HepG2 (cell line): Measurements from ENCODE around the gene EFCAB13. TPM values are rescaled to one million over a fixed set of nuclear protein-coding genes. Genes with fewer than 3 reads are reported as not detected.

Experiments
- ATAC-seq: fragments of 200-7000 bp; cut with Tn5 transposase; 3 replicates; pipeline ENCODE4 v1.9.1; 2020; ENCODE audit warnings: mild to moderate bottlenecking, moderate library complexity
- BruUV-seq: library from RNA; stranded (reverse); fragments of 400-500 nt; replicated peaks from 2 replicates; lab custom pipeline; 2021; lab: Mats Ljungman, UMichigan
- CTCF ChIA-PET: fragments of 300-600 bp; formaldehyde crosslinking; extraction: SDS; loops from one replicate; lab custom pipeline; 2021; ENCODE audit warnings: low total read pairs, inconsistent platforms, low intra/inter-chr PET ratio; lab: Yijun Ruan, JAX
- POLR2A ChIA-PET: fragments of 350-600 bp; sonication (Branson Sonifier 250); formaldehyde crosslinking; loops from one replicate; lab custom pipeline; 2020; ENCODE audit warnings: antibody characterized with exemption, inconsistent platforms; lab: Yijun Ruan, JAX
- DNase-seq: peaks from one replicate; pipeline ENCODE4 v3.0.0-alpha.2; 2015; ENCODE audit warnings: low spot score
- FAIRE-seq: peaks from 3 replicates; lab custom pipeline; 2011; peaks lifted over from hg19 to GRCh38; lab: Jason Lieb, UNC
- H2AFZ ChIP-seq: one replicate; pipeline ENCODE4 v1.6.1; 2011; ENCODE audit warnings: low read length, inconsistent platforms
- H3K27ac ChIP-seq: fragments of 300-600 bp; 3 replicates; pipeline ENCODE4 v1.8.0; 2011; ENCODE audit warnings: mixed run types, mild to moderate bottlenecking, mixed read lengths, low read length, inconsistent platforms; ENCODE audit not compliant: insufficient read depth; ENCODE audit errors: extremely low read length
- H3K27me3 ChIP-seq, 2 experiments: fragments of 200-600 bp in 1 of 2; 2 replicates in 1 of 2; 3 replicates in 1 of 2; pipeline versions ENCODE4 v1.6.0 to v1.8.0; 2011; ENCODE audit warnings: low read length in 2 of 2, mild to moderate bottlenecking in 2 of 2, moderate library complexity in 2 of 2, inconsistent platforms in 1 of 2; ENCODE audit not compliant: insufficient read depth in 2 of 2, control insufficient read depth in 1 of 2
- H3K36me3 ChIP-seq, 2 experiments: fragments of 200-600 bp in 1 of 2; replicated peaks in 1 of 2; 2 replicates in 1 of 2; 3 replicates in 1 of 2; pipeline versions ENCODE4 v1.5.1 to v1.8.0; 2011; ENCODE audit warnings: low read length in 2 of 2, inconsistent platforms in 1 of 2; ENCODE audit not compliant: insufficient read depth in 2 of 2, control insufficient read depth in 1 of 2
- H3K4me1 ChIP-seq: 2 replicates; pipeline ENCODE4 v1.5.1; 2012; ENCODE audit warnings: low read length, inconsistent platforms; ENCODE audit not compliant: insufficient read depth
- H3K4me2 ChIP-seq: 2 replicates; pipeline ENCODE4 v1.6.0; 2011; ENCODE audit warnings: low read depth, low read length, inconsistent platforms
- H3K4me3 ChIP-seq, 3 experiments: fragments of 200-600 bp in 1 of 3; sonication (generic), shearing (Covaris generic) in 1 of 3; replicated peaks in 1 of 3; 2 replicates each; pipeline ENCODE4 v1.5.1; 2011 to 2016; ENCODE audit warnings: low read length in 3 of 3, inconsistent platforms in 2 of 3, low read depth in 2 of 3, mild to moderate bottlenecking in 2 of 3, control low read depth in 1 of 3, mixed read lengths in 1 of 3; ENCODE audit not compliant: insufficient read depth in 1 of 3
- H3K79me2 ChIP-seq: one replicate; pipeline ENCODE4 v1.6.1; 2011; ENCODE audit warnings: low read length, inconsistent platforms; ENCODE audit not compliant: insufficient read depth
- H3K9ac ChIP-seq: 2 replicates; pipeline ENCODE4 v1.6.0; 2011; ENCODE audit warnings: mild to moderate bottlenecking, low read depth, low read length, inconsistent platforms; ENCODE audit not compliant: insufficient read depth
- H3K9me3 ChIP-seq: 2 replicates; pipeline ENCODE4 v1.5.1; 2012; ENCODE audit warnings: mild to moderate bottlenecking, low read length
- H4K20me1 ChIP-seq: 2 replicates; pipeline ENCODE4 v1.6.0; 2011; ENCODE audit warnings: inconsistent platforms, mild to moderate bottlenecking, low read length, moderate library complexity; ENCODE audit not compliant: insufficient read depth
- ATF6 ChIP-seq: sonication (generic); formaldehyde crosslinking; conservative IDR thresholded peaks from 2 replicates; pipeline ENCODE4 v1.4.0; 2020; ENCODE audit warnings: missing genetic modification reagents
- BHLHE40 ChIP-seq: IDR thresholded peaks from 2 replicates; pipeline ENCODE4 v1.6.1; 2011; ENCODE audit warnings: low read length, improper control_type of control experiment
- EED ChIP-seq: sonication (generic); formaldehyde crosslinking; IDR thresholded peaks from 2 replicates; pipeline ENCODE4 v1.5.0; 2020; ENCODE audit warnings: mild to moderate bottlenecking, missing genetic modification reagents
- ETV5 ChIP-seq: IDR thresholded peaks from 2 replicates; pipeline ENCODE4 v1.6.1; 2018; ENCODE audit warnings: missing biosample characterization, missing genetic modification reagents, inconsistent platforms, borderline replicate concordance
- GLMP ChIP-seq: sonication (generic); formaldehyde crosslinking; IDR thresholded peaks from 2 replicates; pipeline ENCODE4 v1.9.0; 2021; ENCODE audit warnings: missing genetic modification reagents, mild to moderate bottlenecking, borderline replicate concordance
- JARID2 ChIP-seq: sonication (generic); formaldehyde crosslinking; IDR thresholded peaks from 2 replicates; pipeline ENCODE4 v1.8.1; 2023; ENCODE audit warnings: missing genetic modification reagents, inconsistent platforms; ENCODE audit not compliant: insufficient replicate concordance
- MAFF ChIP-seq: IDR thresholded peaks from 2 replicates; pipeline ENCODE4 v1.6.1; 2011; ENCODE audit warnings: low read depth, low read length, improper control_type of control experiment
- MAFK ChIP-seq, 2 experiments: IDR thresholded peaks in 1 of 2; conservative IDR thresholded peaks in 1 of 2; 2 replicates each; pipeline ENCODE4 v1.6.1; 2011; ENCODE audit warnings: improper control_type of control experiment in 2 of 2, low read length in 2 of 2
- NFATC3 ChIP-seq: sonication (generic); formaldehyde crosslinking; IDR thresholded peaks from 2 replicates; pipeline ENCODE4 v1.5.1; 2020; ENCODE audit warnings: mild to moderate bottlenecking, missing genetic modification reagents
- NPAS2 ChIP-seq: sonication (generic); formaldehyde crosslinking; IDR thresholded peaks from 2 replicates; pipeline ENCODE4 v1.8.0; 2022; ENCODE audit warnings: mild to moderate bottlenecking, missing genetic modification reagents, borderline replicate concordance
- PREB ChIP-seq: sonication (generic); formaldehyde crosslinking; IDR thresholded peaks from 2 replicates; pipeline ENCODE4 v1.4.0; 2020; ENCODE audit warnings: missing genetic modification reagents
- STAT5B ChIP-seq: sonication (generic); formaldehyde crosslinking; IDR thresholded peaks from 2 replicates; pipeline ENCODE4 v1.4.0; 2020; ENCODE audit warnings: missing genetic modification reagents
- TP53 ChIP-seq: sonication (generic); formaldehyde crosslinking; conservative IDR thresholded peaks from 2 replicates; pipeline ENCODE4 v1.4.0; 2020; ENCODE audit warnings: missing genetic modification reagents
- ZBTB3 ChIP-seq: sonication (generic); formaldehyde crosslinking; IDR thresholded peaks from 2 replicates; pipeline ENCODE4 v1.4.0; 2020; ENCODE audit warnings: low read depth, mild to moderate bottlenecking, moderate library complexity, missing genetic modification reagents, borderline replicate concordance
- ZEB1 ChIP-seq: IDR thresholded peaks from 2 replicates; pipeline ENCODE4 v1.6.1; 2012; ENCODE audit warnings: mild to moderate bottlenecking, low read depth, inconsistent platforms; ENCODE audit not compliant: insufficient replicate concordance
- ZFP36L2 ChIP-seq: sonication (generic); formaldehyde crosslinking; IDR thresholded peaks from 2 replicates; pipeline ENCODE4 v1.4.0; 2020; ENCODE audit warnings: missing genetic modification reagents
- ZNF292 ChIP-seq: sonication (generic); formaldehyde crosslinking; IDR thresholded peaks from 2 replicates; pipeline ENCODE4 v1.8.1; 2022; ENCODE audit warnings: mild to moderate bottlenecking, low read depth, missing genetic modification reagents, borderline replicate concordance
- ZNF597 ChIP-seq: sonication (generic); formaldehyde crosslinking; IDR thresholded peaks from 2 replicates; pipeline ENCODE4 v1.5.0; 2020; ENCODE audit warnings: missing genetic modification reagents
- ZNF839 ChIP-seq: sonication (generic); formaldehyde crosslinking; IDR thresholded peaks from 2 replicates; pipeline ENCODE4 v1.4.0; 2020; ENCODE audit warnings: missing genetic modification reagents, mild to moderate bottlenecking, borderline replicate concordance
- WGBS: methylation state at CpG from one replicate; pipeline ENCODE4 v1.1.6; 2017; ENCODE audit warnings: low lambda C conversion rate; 5-methylcytosine and 5-hydroxymethylcytosine counted together
- in situ Hi-C: cut with HindIII; loops from 2 replicates; pipeline ENCODE4 v1.10.0; 2017; ENCODE audit warnings: low pct_unique_long_range_greater_than_20kb; ENCODE audit not compliant: extremely low pct_ligation_motif_present
- intact Hi-C: fragments of 100-400 bp; cut with micrococcal nuclease; formaldehyde crosslinking; loops from one replicate; pipeline ENCODE4 v1.10.0; 2022; ENCODE audit not compliant: unreplicated experiment
- polyA plus RNA-seq, 8 experiments: library from polyadenylated mRNA; depleted of rRNA in 3 of 8; stranded (reverse) in 7 of 8; unstranded in 1 of 8; fragments of >200 nt; fragmentation: Illumina TruSeq in 4 of 8; extraction: Trizol in 4 of 8; gene quantifications; 2 replicates each; pipeline versions ENCODE4 v1.2.1 to v1.2.3, GENCODE V29; 2011 to 2016; ENCODE audit warnings: low read depth in 4 of 8, missing spikeins in 1 of 8, mixed read lengths in 1 of 8; ENCODE audit not compliant: insufficient read depth in 1 of 8
- total RNA-seq, 5 experiments: library from RNA; depleted of rRNA; stranded (reverse); fragments of >200 nt; fragmentation: Illumina TruSeq; extraction: Trizol; gene quantifications; 2 replicates each; pipeline ENCODE4 v1.2.3, GENCODE V29; 2016; ENCODE audit warnings: low read depth in 1 of 5

The EFCAB13 gene
- total and polyA plus RNA-seq, 2 of the 13 experiments (the other 11 are each of a cell fraction or from before 2014, with no cell fraction given): 0.22 to 0.71 TPM

- TF ChIP-seq ATF6 (CRISPR knock-in tag) (no peak), ZEB1 (no peak), ZNF292 (CRISPR knock-in tag) (no peak), TP53 (CRISPR knock-in tag) (no peak), ZNF597 (CRISPR knock-in tag) (no peak), JARID2 (no peak)
These were observed 90.1 kb downstream of the EFCAB13 start (continued) for GRCh38 chr17:47413872-47414271.

- no peaks in the 10 kb centered on the region for H3K4me1 ChIP-seq
- ChIA-PET POLR2A (no interaction called here), CTCF (no interaction called here)
- no peaks in the 10 kb centered on the region for H3K79me2 ChIP-seq
- WGBS: 93% methylated on average over 1 of the region's 1 CpG
- no TSS peak for BruUV-seq
- no peaks in the 10 kb centered on the region for H4K20me1 ChIP-seq
- no peaks in the 10 kb centered on the region for H3K9me3 ChIP-seq
- no peak overlapping the region for H3K4me2 ChIP-seq
- ATAC-seq (no peak), FAIRE-seq (no peak), DNase-seq (no peak)
- H3K27ac ChIP-seq: no peak overlapping the region
- H3K9ac ChIP-seq: no peak overlapping the region
- in situ Hi-C loops (no loop called here), intact Hi-C loops (no loop called here)
- H3K27me3 ChIP-seq: no peaks in the 10 kb centered on the region
- H3K4me3 ChIP-seq: no peak overlapping the region
- H3K36me3 ChIP-seq: no peaks in the 10 kb centered on the region
- peak; percentile 25 to 71; a peak in 3 of 4 replicates for TF ChIP-seq MAFK (conservative IDR thresholded peaks at IDR 0.05 in 1 of 2, IDR thresholded peaks at IDR 0.05 in 1 of 2; ENCODE audit: low read length in 2 of 2)
- no peak for TF ChIP-seq ZNF839 (CRISPR knock-in tag)
- no peak for TF ChIP-seq ZBTB3 (CRISPR knock-in tag)
- TF ChIP-seq MAFF: peak; percentile 55
- no peak for TF ChIP-seq NPAS2
- TF ChIP-seq STAT5B: no peak
- no peak for TF ChIP-seq ZFP36L2 (CRISPR knock-in tag)
- no peak for TF ChIP-seq ETV5
- TF ChIP-seq EED: no peak
- TF ChIP-seq BHLHE40: no peak
- no peak for TF ChIP-seq PREB
- no peak for TF ChIP-seq GLMP
- no peak for TF ChIP-seq NFATC3
- H2AFZ ChIP-seq: no peak overlapping the region
These were observed 90.9 kb downstream of the EFCAB13 start for GRCh38 chr17:47414612-47415011.
